Dedifferentiated amniotic fluid mesenchymal stem cell (primary cell): ENCODE measurements around the gene CLDN12.
A peak's percentile ranks its signal among the peaks of the same experiment; 100 is the strongest.
"Not testable (repeated sequence)": the region's sequence is repeated elsewhere in the genome, so short reads cannot be mapped to it uniquely, and the experiment has no call there.

Source experiments
- DNase-seq: peaks from one replicate; pipeline ENCODE4 v3.0.0-alpha.2; 2016; ENCODE audit errors: extremely low spot score

Gene CLDN12

DNA sequence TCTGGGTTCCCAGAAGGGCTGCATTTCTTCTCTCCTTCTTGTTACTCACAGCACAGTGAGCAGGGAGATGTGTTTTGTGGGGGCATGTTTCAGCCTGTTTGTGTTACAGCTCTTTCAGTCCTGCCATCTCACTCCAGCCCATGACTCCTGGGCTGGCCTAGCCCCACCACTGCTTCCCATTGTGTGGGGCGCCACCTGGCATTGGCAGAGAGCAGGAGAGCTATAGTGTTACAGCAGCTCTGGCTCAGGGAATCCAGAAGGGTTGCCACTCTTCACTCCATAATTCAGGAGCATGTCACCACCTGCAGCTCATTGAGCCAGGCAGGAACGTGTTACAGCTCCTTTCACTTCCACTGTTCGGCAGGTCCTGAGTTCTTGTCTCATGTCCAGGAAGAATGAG is 30.0 kb downstream of the CLDN12 start:
- DNase-seq: no peak

- no peak for DNase-seq
Observed at GRCh38 chr7:90445633-90446032, 42.4 kb downstream of the CLDN12 start.

DNA sequence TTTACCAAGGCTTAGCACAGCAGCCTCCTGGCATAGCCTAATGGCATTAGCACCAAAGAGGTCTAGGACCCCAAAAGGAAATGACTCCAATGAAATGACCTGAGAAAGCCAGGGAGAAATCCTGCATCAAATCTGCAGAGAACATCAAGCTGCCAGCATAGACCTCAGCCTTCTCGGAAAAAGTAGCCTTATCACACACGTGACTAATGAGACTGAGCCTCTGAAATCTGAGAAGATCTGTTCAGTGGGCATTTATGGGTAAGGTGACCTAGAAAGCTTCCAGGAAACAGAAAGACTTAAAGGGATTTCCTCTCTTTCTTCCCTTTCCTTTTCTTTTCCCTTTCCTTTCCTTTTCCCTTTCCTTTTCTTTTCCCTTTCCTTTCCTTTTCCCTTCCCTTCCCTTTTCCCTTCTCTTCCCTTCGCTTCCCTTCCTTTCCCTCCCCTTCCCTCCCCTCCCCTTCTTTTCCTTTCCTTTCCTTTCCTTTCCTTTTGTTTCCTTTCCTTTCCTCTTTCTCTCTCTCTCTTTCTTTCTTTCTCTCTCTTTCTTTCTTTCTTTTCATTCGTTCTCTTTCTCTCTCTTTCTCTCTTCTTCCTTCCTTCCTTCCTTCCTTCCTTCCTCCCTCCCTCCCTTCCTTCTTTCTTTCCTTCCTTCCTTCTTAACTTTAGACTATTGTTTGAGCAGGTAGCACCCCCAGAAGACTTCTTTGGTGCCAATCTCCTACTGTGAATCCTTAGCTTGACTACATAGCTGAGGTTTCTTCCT is 43.1 kb downstream of the CLDN12 start:
- DNase-seq: no peak

GRCh38 chr7:90453259-90453891 is 50.1 kb downstream of the CLDN12 start:
- DNase-seq: peak; percentile 68

- DNase-seq: no peak
Observed at GRCh38 chr7:90453931-90454330, 50.7 kb downstream of the CLDN12 start.

DNA sequence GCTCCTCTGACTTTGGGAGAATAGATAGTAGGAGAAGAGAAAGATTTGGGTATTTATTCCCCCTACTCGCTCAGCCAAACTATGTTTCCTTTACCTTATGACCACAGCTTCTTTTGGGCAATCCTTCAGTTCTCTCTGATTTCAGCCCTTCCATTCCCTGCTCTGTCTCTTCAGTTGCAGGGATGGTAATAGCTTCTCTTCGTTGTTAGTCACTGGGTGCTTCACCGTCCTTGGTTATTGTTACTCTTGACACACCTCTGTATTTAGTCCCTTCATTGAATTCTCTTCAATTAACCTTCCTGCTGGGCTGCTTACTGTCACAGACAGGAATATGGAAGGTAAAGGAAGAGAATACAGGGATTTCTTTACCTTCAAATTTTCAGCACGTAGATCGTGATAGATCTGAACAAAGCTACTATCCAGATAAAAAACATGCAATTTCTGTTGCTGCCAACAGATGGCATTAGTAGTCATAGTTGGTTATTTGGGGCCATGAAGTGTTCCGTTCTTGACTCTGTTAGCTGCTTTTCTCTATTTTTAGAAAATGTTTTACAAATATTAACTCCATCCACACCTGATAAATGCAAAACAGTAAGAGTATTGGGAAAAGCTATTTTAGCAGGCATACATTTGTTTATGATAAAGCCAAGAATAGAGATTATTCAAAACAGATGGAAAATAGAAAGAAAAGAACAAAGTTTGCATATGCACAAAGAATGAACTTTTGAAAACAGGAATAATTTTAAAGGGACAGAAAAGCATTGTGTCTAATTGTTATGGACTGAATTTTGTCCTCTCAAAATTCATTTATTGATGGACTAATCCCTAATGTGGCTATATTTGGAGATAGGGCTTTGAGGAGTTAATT is 52.1 kb downstream of the CLDN12 start:
- DNase-seq: peak; percentile 46

GRCh38 chr7:90458104-90458503 is 54.8 kb downstream of the CLDN12 start:
- no peak for DNase-seq

DNA sequence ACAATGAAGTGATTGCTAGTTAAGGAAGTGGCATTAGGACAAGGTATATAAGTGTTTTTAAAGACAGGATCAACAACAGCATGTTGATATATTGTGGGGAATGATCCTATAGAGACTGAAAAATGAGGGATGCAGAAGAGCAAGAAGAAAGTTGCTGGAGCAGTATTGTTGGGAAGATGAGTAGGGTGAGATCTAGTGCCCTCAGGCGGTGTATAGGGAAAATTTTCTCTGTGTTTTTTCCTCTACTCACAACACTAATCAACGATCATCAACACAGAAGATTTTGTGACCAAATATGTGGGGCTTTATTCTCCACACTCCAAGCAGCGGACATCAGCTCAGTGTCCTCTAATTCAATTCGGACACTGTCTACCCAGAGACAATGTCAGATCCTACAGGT is 56.6 kb downstream of the CLDN12 start:
- no peak for DNase-seq

DNA sequence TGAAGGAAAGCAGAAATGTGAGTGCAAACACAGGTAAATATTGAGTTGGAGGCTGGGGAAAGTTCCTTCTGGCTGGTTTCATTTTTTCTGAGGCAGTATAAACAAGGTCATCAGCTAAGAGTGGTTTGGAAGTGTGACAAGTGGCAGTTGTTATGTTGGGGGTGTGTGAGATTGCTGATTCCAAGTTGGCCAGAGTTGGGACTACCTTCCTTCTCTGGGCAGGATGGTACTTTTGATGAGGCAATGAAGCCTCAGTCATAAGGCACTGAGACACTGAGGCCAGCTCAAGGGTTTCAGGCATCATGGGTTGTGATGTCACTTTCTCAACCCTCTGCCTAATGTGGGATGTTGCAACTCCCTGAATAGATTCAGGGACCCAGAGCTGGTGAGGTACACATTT is 58.0 kb downstream of the CLDN12 start:
- DNase-seq: no peak

DNA sequence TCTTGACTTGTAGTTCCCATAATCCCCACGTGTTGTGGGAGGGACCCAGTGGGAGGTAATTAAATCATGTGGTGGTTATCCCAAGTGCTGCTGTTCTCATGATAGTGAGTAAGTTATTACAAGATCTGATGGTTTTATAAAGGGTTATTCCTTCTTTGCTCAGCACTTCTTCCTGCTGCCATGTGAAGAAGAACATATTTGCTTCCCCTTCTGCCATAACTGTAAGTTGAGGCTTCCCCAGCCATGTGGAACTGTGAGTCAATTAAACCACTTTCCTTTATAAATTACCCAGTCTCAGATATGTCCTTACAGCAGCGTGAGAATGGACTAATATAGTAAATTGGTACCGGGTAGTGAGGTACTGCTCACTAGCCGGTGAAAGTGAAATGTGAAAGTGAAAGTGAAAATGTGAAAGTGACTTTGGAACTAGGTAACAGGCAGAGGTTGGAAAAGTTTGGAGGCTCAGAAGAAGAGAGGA is 59.9 kb downstream of the CLDN12 start:
- not testable (repeated sequence) for DNase-seq
